Measurements from ENCODE around the gene NBEAL2.
"Not testable (repeated sequence)": the region's sequence is repeated elsewhere in the genome, so short reads cannot be mapped to it uniquely, and the experiment has no call there.

Gene NBEAL2

GRCh38 chr3:46962990-46963389, 16.5 kb upstream of the NBEAL2 start:
- DNase-seq (ENCODE audit: low spot score) = no peak
- in situ Hi-C loops (cut with MboI; ENCODE audit: low pct_unique_long_range_greater_than_20kb, low sequenced_read_pairs, unreplicated experiment) = no loop called here
- no peak for TF ChIP-seq CTCF (IDR thresholded peaks at IDR 0.05; ENCODE audit: extremely low read depth, insufficient read depth, missing control alignments)

GRCh38 chr3:46964038-46964590, 15.4 kb upstream of the NBEAL2 start:
- in situ Hi-C loops (cut with MboI; ENCODE audit: low pct_unique_long_range_greater_than_20kb, low sequenced_read_pairs, unreplicated experiment) = not testable (repeated sequence)

GRCh38 chr3:46965151-46965550, 14.3 kb upstream of the NBEAL2 start:
- no peak for DNase-seq (ENCODE audit: low spot score)
- no peak for TF ChIP-seq CTCF (IDR thresholded peaks at IDR 0.05; ENCODE audit: extremely low read depth, insufficient read depth, missing control alignments)
- in situ Hi-C loops (cut with MboI; ENCODE audit: low pct_unique_long_range_greater_than_20kb, low sequenced_read_pairs, unreplicated experiment) = no loop called here

More at GRCh38 chr3:46964038-46964590, 15.4 kb upstream of the NBEAL2 start:
- DNase-seq (ENCODE audit: low spot score) = not testable (repeated sequence)

- in situ Hi-C loops (cut with MboI; ENCODE audit: low pct_unique_long_range_greater_than_20kb, low sequenced_read_pairs, unreplicated experiment) = no loop called here
- no peak for DNase-seq (ENCODE audit: low spot score)
- TF ChIP-seq CTCF (IDR thresholded peaks at IDR 0.05; ENCODE audit: extremely low read depth, insufficient read depth, missing control alignments) = no peak
Observed at GRCh38 chr3:46966811-46967210, 12.7 kb upstream of the NBEAL2 start.

- TF ChIP-seq CTCF (IDR thresholded peaks at IDR 0.05; ENCODE audit: extremely low read depth, insufficient read depth, missing control alignments) = no peak
- in situ Hi-C loops (cut with MboI; ENCODE audit: low pct_unique_long_range_greater_than_20kb, low sequenced_read_pairs, unreplicated experiment) = no loop called here
- DNase-seq (ENCODE audit: low spot score) = no peak
Observed at GRCh38 chr3:46968783-46969428, 10.6 kb upstream of the NBEAL2 start.

- TF ChIP-seq CTCF (IDR thresholded peaks at IDR 0.05; ENCODE audit: extremely low read depth, insufficient read depth, missing control alignments) = no peak
Observed at GRCh38 chr3:46970391-46971091, 8.9 kb upstream of the NBEAL2 start.

GRCh38 chr3:46971151-46971550, 8.3 kb upstream of the NBEAL2 start:
- no peak for DNase-seq (ENCODE audit: low spot score)
- no peak for TF ChIP-seq CTCF (IDR thresholded peaks at IDR 0.05; ENCODE audit: extremely low read depth, insufficient read depth, missing control alignments)
- in situ Hi-C loops (cut with MboI; ENCODE audit: low pct_unique_long_range_greater_than_20kb, low sequenced_read_pairs, unreplicated experiment) = no loop called here

More at GRCh38 chr3:46970391-46971091, 8.9 kb upstream of the NBEAL2 start:
- no peak for DNase-seq (ENCODE audit: low spot score)
- in situ Hi-C loops (cut with MboI; ENCODE audit: low pct_unique_long_range_greater_than_20kb, low sequenced_read_pairs, unreplicated experiment) = no loop called here

Measured in GM13977 (cell line).